GM21390 (cell line): Measurements from ENCODE around the gene TRIM17.

Source experiments
- ATAC-seq: cut with Tn5 transposase; IDR thresholded peaks from one replicate; pipeline ENCODE4 v1.9.1; 2021; ENCODE audit not compliant: unreplicated experiment

Gene TRIM17, protein sequence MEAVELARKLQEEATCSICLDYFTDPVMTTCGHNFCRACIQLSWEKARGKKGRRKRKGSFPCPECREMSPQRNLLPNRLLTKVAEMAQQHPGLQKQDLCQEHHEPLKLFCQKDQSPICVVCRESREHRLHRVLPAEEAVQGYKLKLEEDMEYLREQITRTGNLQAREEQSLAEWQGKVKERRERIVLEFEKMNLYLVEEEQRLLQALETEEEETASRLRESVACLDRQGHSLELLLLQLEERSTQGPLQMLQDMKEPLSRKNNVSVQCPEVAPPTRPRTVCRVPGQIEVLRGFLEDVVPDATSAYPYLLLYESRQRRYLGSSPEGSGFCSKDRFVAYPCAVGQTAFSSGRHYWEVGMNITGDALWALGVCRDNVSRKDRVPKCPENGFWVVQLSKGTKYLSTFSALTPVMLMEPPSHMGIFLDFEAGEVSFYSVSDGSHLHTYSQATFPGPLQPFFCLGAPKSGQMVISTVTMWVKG

DNA sequence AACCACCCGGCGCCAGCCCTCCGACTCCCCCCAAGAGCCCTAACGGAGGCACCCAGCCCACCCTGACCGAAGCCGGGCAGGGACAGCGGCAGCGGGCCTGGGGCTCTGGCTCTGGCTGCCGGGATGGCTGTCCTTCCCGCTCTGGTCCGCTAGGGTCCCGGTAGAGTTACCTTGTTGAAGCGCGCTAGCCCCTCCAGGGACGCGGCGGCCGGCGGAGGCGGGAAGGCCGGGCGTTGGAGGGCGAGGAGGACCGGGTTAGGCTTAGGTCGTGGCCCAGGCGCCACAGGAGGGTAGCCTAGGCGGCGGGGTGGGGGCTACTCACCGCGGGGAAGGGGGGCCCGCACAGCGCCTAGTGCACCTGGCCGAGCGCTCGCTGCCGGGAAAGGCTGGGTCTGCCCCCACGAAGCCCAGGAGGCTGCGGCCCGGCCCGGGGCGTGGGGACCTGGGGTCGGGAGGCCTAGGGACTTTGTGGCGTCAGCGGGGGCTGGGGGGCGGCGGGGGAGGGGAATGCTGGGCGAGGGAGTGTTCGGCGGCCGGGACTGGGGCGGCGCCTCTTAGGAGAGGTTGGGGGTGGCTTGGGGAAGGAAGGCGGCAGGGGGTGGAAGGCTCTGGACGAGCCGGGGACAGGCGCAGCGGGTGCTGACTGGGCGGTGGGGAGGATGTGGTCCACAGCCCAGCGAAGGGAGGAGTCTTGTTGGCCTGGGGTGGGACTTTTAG, at the start of gene TRIM17:
Gene TRIM17, minus strand, starts transcription at position 645 of the 717 bp plus-strand sequence. CDS start 1,789 bp downstream, outside the sequence.
- no peak for ATAC-seq

DNA sequence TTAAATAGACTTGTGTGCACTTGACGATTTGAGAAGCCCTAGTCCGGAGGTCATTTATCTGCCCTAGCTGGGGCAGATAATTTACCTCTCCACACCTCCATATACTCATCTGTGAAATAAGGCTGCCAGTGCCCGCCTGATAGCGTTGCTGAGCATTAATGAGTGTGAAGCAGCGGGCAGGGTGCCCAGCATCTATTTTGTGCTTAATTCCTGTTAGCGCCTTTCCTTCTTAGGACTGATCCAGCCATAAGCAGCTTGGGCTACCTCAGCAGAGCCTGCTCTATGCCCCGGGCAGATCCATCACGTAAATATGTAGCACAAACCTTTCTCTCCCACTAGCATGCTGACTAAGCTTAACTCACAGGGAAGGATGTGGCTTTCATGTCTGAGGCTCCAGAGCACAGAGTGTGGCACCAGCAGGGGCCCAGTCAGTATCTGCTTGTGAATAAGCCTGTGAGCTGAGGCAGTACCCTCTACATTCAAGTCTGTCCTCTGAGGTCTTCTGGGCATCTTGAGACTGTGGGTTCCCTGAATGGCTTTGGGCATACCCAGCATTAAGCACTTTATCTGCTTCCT, 49.0 kb upstream of the TRIM17 start:
- ATAC-seq, result no peak

DNA sequence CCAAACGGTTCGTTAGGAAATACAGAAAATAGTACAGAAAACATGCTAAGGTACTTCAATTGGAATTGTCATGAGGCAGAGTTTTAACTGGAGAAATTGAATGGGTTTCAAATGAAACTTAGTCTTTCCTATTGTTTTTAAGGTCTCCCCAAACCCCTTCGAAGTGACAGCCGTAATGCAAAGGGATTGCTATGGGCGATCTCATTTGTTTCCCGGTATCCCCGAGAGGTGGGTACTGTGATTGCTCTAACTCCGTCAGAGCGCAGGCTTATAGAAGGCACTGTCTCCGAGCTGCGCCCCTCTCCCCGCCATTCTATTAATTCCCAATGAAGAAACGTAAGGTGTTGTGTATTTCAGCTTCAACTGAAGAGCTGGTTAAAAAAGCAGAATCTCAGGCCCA, 48.5 kb upstream of the TRIM17 start:
- no peak for ATAC-seq

DNA sequence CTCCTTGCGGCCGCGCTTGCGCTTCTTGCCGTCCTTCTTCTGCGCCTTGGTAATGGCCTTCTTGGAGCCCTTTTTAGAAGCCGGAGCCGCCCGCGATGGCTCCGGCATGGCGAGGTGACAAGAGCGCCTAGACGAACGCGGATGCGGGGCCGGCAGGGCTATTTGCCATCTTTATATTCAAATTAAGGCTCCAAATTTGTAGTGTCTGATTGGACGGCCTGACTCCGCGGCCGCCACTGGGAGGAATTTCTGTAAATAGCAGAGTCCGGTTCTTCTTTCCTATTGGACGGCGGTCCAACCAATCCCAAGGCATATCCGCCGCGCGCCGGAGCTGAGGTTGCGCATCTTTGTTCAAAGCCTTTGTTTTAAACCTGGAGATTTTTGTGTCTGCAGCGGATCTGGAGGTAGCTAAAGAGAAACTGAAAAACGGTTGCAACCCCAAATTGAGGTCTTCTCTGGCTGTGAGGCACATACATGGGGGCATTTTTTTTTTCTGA, 47.9 kb upstream of the TRIM17 start:
- peak; percentile 78 for ATAC-seq

DNA sequence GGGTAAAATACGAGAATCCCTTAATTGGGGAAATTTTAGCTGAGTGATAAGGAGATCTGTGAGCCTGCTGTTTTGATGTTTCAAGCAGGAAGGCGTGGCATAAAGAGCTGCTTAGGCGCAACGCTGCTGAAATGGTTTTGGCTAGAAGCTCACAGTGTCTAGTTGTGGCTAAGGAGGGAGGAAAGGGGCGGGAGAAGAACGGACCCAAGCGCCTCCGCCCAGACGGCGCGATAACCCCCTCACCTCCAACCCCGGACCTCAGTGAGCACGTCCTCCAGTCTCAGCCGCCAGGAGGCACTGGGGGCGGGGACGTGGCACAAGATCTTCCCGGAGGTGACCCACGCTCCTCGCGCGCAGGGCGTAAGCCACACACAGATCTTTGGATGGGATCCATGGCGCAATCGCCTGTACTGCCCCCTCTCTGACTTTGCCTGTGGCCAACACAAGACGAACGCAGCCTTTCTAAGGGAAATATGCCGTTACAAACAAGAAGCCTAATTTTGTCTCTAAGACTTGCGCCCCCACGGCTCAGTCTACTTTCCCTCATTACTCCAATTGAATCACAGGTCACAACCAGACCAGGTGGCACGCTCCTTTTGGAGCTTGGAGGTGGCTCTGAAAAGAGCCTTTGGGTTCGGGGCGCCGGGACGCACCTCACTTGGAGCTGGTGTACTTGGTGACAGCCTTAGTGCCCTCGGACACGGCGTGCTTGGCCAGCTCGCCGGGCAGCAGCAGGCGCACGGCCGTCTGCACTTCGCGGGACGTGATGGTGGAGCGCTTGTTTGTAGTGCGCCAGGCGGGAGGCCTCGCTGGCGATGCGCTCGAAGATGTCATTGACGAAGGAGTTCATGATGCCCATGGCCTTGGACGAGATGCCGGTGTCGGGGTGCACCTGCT, 47.1 kb upstream of the TRIM17 start:
- peak; percentile 62 for ATAC-seq

DNA sequence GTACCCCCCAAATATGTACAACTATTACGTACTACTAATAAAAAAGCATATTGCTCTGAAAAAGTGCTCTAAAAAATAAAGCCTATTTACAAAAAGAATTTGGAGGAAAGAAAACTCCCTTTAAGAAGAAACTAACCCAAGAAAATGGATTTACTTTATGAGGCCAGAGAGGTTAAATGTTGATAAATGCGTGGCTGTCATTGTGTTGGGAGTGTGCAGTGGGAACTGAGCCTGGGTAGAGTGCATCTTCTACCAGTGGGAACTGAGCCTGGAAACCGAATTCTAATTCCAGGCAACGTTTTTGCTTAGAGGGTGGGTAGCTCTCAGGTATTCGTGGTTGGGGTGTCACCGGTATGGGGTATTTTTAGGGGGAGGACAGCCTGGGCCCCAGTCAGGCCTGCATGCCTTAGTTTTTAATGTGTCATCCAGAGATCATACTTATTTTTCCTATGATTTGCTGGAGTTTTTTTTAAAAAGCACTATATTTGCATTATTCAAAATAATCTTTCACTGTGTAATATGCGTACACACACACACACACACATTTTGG, 46.4 kb upstream of the TRIM17 start:
- no peak for ATAC-seq

DNA sequence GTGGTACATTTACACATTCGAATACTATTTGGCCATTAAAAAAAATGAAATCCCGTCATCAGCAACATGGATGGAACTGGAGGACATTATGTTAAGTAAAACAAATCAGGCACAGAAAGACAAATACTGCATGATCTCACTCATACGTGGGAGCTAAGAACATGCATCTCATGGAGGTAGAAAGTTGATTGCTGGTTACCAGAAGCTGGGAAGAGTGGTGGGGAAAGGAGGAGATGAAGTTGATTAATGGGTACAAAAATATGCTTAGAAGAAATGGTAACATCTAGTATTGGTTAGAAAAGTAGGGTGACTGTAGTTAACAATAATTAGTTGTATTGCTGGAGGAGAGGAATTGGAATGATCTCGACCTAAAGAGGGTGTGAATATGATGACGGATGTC, 45.9 kb upstream of the TRIM17 start:
- ATAC-seq, result no peak

DNA sequence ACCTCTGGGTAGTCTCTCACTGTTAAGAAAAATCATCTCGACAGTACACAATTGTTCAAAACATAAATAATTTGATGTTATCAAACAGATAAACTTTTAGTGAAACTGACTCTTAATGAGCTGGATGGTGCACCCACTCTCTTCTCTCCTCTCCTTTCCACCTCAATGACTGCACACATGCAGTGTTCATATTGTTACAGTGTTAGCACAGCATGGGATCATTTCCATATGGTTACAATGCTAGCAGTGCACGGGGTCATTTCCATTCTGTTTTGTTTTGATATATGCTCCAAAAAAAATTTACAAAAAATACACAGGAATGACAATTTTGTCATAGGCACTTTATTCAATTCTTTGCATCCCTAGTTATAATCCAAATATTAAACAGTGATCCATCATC, 44.2 kb upstream of the TRIM17 start:
- no peak for ATAC-seq

DNA sequence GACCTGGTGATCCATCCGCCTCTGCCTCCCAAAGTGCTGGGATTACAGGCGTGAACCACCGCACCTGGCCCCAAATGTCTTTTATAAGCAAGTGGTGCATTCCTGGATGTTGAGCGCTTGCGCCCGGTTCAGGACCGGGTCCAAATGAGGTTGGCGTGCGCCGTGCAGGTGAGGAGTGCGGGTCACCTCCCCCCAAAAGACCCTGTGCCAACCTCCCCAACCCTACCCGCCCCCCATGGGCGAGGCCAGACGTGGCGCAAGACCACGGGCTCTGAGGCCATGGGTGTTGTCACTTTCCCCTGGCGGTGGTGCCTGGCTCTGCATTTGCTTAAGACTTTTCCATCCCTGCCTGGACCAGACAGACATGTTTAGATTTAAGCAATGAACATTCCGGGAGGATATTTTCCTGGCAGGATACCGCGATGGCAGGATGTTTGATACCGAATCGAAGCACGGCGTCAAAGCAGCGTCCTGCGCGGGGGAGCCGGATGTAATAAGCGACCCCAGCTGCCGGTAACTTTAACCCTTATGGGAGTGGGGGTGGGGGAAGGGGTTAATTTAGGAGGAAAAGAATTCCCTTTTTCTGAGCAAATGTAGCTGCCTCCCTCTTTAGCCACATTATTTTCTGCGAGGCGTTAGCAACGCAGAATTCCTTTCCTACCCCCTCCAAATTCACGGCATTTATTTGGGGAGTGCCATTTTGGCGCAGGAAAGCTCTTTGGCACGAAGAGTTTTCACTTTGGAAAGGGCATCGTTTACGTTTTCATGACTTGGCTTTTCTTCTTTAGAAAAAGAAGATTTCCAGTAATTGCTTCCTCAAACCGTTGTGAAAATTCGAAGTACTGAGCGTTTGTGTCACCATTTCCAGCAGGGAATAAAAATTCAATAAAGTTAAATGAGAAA, 42.7 kb upstream of the TRIM17 start:
- peak; percentile 18 for ATAC-seq

DNA sequence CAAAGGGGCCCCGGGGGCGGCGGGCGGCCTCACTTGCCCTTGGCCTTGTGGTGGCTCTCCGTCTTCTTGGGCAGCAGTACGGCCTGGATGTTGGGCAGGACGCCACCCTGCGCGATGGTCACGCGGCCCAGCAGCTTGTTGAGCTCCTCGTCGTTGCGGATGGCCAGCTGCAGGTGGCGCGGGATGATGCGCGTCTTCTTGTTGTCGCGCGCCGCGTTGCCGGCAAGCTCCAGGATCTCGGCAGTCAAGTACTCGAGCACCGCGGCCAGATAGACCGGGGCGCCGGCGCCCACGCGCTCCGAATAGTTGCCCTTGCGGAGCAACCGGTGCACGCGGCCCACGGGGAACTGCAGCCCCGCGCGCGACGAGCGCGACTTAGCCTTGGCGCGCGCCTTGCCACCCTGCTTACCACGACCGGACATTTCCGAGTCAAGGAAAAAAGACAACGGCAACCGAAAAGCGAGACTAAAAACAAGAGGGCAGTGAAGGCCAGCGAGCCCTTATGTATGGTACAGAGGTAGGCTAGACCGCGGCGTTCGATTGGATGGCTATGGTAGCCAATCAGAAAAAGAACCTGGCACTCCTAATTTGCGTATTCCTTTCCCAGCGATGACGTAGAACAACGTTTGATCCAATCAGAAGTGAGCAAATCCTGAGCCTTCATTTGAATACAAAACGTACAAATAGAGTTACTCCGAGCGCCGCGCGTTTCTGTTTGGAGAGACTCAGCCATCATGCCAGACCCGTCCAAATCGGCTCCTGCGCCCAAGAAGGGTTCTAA, 40.9 kb upstream of the TRIM17 start:
- peak; percentile 82 for ATAC-seq

DNA sequence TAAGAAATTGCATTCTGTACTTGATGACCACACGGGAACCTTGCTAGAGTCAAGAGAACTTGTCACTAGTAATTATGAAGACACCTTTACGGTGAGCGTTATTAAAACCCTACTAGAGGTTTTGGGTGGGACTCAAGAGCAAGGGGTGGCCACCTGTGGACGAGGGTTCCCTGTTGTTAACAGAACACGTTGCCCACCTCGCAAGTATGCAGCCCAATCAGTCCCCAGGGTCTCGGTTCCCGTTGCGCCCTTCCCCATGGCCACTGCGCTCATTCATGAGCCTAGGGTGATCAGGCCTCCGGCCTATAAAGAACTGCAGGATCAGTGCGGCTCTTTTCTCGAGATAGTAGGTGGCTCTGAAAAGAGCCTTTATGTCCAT, 40.3 kb upstream of the TRIM17 start:
- ATAC-seq, result peak; percentile 4

DNA sequence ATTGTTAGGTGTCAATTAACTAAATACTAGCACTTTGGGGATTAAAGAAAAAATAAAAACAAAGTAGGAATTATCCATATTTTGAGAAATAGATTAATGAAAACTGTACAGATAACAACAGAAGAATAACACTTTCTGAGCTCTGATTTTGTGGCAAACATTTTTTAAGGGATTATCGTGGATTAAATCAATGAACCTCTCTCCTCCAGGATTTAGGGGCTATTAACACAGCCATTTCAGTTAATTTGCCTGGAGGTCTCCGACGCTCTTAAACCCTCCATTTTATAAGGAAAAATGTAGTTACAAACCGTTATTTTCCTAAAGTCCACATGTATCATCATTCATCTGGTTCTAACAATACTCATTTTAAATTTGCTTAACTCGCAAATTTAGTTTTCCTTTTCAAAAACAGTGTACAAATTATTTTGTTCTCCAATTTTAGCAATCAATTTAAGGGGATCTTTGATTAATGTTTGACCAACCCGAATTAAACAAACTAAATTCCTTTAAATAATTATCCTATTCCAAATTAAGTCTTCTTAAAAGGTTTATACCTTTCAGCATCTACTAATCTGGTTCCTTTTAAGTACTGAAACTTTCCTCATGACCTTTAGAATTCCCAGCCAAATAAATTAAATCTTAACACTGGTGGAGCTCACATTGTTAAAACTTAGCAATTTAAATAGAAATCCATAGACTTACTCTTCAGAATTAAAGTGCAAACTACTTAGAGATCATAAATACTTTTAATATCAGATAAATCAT, 39.8 kb upstream of the TRIM17 start:
- ATAC-seq, result no peak

DNA sequence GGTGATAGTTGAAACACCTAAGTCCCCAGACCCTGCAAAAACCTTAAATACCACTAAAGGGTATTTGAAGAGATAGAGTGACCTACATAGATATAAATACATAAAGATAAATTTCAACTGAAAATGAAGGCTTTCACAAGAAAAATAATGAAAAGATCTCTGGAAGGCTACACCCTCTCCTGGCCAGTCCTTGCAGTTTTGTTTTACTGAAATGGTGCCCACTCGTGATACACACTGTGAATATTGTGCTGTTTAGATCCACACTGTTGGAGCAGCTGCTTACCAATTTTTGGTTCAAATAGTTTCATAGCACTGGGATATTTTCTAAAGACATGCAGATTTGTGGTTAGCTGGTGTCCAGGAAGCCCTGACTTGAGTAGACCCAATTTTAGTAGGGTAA, 39.1 kb upstream of the TRIM17 start:
- no peak for ATAC-seq

DNA sequence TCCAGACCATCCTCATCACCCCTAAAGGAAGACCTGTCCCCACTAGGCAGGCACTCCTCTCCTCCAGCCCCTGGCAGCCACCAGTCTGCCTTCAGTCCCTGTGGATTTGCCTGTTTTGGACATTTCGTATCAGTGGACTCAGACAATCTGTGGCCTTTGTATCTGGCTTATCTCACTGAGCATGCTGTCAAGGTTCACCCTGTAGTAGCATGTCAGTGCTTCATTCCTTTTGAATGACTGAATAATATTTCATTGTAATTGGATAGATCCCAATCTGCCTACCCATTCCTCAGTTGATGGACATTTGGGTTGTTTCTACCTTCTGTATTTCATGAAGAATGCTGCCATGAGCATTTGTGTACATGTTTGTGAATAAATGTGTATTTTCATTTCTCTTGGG, 37.6 kb upstream of the TRIM17 start:
- ATAC-seq, result no peak

DNA sequence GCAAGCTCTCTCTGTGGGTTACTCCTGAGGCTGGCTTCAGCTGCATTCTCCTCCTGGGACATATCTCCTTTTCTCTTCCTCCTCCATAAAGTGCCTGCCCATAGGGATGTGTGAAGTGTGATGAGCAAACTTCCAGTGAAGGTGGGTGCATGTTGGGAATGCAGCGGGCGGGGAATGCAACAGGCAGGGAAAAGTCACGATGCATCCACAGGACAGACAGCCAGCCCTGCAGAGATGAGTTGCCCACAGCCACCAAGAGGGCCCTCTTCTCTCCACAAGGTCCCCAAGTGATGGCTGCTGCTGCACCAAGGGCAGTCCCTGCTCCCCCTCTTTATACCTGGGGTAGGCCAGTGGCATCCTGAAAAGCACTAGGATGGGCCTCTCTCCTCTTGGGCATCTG, 37.0 kb upstream of the TRIM17 start:
- no peak for ATAC-seq

DNA sequence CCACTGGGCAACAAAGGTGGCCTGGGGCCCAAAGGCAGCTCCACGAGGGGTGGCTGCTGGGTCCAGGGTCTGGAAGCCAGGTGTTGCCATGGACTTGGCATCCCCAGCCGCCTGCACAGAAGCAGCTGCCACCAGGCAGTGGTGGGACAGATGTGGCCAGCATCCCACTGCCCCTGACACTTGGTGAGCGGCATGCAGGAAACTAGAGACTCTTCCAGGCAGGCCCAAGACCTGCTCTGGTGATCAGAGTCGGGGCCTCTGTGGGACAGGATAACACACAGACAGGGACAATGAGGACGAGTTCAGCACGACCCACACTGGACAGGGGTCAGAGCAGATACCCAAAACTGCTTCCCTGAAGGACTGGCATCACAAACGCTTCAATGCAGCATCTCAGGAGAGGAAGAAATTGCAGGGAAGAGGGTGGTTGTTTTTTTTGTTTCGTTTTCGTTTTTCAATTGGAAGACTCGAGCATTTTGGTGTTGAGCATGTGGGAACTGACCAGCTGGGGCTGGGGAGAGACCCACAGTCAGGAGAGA, 36.4 kb upstream of the TRIM17 start:
- ATAC-seq, result no peak

DNA sequence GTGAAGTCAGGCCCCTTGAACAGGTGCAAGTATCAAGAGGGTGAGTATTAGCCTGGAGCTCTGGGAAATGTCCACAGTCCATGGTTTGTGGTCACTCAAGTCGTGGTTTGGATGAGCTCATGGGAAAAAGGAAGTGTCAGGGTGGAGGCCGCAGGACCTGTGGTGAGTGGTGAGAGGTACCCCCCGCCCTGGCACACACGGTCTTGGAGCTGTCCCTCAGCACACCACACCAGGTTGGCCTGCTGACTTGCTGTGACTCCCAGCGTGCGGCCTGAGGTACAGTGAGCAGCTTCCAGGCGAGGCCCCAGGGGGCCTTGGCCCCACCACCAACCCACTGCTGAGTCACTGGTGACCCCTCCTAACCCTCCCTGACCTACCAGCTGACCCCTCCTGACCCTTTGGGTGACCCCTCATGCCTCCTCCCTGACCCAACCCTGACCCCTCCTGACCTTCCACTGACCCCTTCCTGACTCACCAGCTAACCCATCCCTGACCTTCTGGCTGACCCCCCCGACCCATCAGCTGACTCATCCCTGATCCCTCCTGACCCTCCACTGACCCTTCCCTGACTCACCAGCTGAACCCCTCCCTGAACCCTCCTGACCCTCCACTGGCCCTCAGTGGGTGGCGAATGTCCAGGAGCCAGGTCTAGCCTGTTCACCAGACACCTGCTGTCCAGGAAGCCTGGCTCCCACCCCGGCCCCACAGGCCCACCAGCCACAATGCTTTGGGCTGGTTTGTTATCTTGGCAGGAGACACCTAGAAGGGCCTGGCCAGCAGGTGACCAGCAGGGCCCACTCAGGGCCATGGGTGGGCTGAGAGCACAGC, 35.7 kb upstream of the TRIM17 start:
- ATAC-seq, result no peak
